HG02870 (cell line): ENCODE measurements around the gene TUBB1.

ENCODE experiments used
- ATAC-seq: cut with Tn5 transposase; IDR thresholded peaks from one replicate; pipeline ENCODE4 v1.9.1; 2021; ENCODE audit warnings: mild to moderate bottlenecking, moderate library complexity; ENCODE audit not compliant: unreplicated experiment

Gene TUBB1

DNA sequence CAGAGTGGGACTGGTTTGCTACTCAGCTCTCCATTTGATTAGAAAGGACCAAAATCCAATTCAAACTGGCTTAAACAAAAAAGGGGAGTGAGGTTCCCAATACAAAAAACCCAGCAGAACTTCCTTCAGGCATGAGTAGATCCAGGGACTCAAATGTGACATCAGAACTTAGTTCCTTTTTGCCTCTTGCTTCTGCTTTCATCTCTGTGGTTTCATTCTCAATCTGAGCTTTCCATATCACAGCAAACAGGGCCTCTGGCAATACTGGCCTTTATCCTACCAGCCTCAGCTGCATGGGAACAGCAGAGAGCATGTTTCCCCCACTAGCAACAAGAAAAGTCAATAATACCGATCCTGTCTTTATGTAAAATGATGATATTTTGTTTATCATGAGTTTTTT is 52.0 kb downstream of the TUBB1 start:
- peak; percentile 63 for ATAC-seq

DNA sequence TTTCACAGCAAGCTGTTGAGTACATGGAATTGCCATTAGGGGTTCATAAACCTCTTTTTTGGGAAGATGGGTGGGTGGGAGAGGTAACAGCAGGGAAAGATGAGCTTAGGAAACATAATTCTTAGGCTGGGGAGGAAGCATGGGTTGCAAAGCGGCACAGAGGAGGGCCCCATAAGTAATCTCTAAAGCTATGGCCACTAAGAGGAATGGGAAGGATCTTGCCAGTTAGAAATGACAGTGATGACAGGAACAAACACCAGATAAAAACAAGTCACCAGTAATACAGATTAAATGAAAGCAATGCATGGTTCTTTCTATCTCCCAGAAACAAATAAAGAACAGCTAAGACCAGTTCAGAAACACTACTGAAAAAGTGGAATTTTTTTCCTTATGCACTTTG is 54.4 kb downstream of the TUBB1 start:
- ATAC-seq: no peak

DNA sequence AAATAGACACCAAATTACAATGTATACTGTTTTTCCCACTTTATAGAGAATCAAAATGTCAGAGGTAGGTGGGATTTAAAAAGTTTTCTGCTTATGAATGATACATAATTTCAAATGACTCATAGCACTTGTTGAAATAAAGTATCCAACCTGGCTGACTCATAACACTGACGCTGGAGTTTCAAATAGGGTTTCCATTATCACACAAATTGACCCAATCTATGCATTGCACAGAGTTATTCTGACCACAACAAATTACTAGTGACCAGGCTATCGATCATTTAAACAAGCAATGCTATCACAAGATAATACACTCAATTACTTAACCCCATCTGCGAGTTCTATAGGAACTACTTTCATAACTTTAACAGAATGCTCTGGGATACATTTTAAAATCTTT is 55.2 kb downstream of the TUBB1 start:
- peak; percentile 48 for ATAC-seq

DNA sequence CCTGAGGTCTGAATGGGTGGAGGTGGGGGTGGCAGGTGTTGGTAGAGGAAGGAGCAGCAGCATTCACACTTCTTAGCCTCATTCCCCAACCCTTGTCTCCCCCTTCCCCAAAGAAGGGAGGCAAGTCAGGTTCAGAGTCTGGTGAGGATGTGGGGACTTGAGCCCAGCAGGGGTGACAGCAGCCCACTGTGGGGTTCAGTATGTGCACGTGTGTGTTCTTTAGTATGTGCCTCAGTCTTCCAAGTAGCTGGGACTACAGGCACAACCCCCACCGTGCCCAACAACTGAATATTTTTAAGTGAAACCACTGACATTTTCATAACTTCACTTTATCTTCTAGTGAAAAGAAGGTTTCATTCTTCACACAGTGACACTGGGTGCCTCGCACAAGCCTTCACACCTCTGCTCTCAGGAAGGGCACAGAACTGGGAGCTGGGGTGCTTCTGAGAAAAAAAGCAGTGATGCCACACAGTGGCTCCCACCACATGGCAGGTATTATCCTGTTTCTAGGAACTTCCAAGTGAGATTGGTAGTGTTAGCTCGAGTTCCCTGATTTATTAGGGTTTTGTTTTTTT is 56.8 kb downstream of the TUBB1 start:
- no peak for ATAC-seq
